ENCODE data around the gene MAD1L1.

GRCh38 chr7:1895664-1896515, 336.9 kb downstream of the MAD1L1 start:
- TF ChIP-seq CTCF (IDR thresholded peaks at IDR 0.05; ENCODE audit: insufficient read depth, low read length, poor library complexity, severe bottlenecking) (no peak), EZH2phosphoT487 (conservative IDR thresholded peaks at IDR 0.05; ENCODE audit: low read length) (no peak)
